Nephron (organoid): ENCODE measurements around the gene PHF20.

Experiments
- H3K27ac Mint-ChIP-seq, 3 experiments: 2 replicates each; pipeline ENCODE4 v1.8.0; 2020; ENCODE audit warnings: mixed read lengths in 3 of 3, mild to moderate bottlenecking in 2 of 3, moderate library complexity in 1 of 3
- H3K27me3 Mint-ChIP-seq: 2 replicates; pipeline ENCODE4 v1.8.0; 2021; ENCODE audit warnings: low read depth, mild to moderate bottlenecking, moderate library complexity, mixed read lengths
- H3K36me3 Mint-ChIP-seq: 2 replicates; pipeline ENCODE4 v1.8.0; 2020; ENCODE audit warnings: low read depth, mixed read lengths
- H3K4me1 Mint-ChIP-seq: 2 replicates; pipeline ENCODE4 v1.8.0; 2020; ENCODE audit warnings: mixed read lengths
- H3K4me3 Mint-ChIP-seq, 3 experiments: 2 replicates each; pipeline ENCODE4 v1.8.0; 2020; ENCODE audit warnings: mild to moderate bottlenecking in 3 of 3, mixed read lengths in 3 of 3, moderate library complexity in 2 of 3
- H3K9me3 Mint-ChIP-seq: 2 replicates; pipeline ENCODE4 v1.8.0; 2020; ENCODE audit warnings: mixed read lengths
- TF ChIP-seq, protein P1 (sequence below), 3 experiments: fragments of 200-600 bp; sonication (generic); IDR thresholded peaks; one replicate each; pipeline ENCODE4 v1.5.0; 2021; ENCODE audit warnings: antibody characterized with exemption in 3 of 3; ENCODE audit not compliant: unreplicated experiment in 3 of 3

Gene PHF20

DNA sequence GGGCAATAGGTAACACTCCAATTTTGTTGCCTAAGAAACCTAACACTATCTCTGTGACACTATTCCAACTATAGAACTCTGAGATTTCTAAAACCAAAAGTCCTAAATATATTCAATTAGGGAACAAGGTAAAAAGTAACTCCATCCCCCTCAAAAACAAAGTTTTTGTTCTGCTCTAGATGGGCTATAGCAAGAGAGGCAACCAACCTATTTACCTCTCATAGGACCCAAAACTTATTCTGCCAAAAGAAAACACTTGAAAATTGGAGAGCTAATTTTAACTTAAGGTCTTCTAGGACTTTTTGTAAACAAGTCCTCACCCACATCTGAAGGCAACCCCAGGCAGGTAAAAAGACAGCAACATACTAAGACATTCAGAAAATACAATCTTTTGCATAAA, 37.4 kb upstream of the PHF20 start:
- no peak overlapping the region for H3K4me3 Mint-ChIP-seq
- TF ChIP-seq, protein P1, sequence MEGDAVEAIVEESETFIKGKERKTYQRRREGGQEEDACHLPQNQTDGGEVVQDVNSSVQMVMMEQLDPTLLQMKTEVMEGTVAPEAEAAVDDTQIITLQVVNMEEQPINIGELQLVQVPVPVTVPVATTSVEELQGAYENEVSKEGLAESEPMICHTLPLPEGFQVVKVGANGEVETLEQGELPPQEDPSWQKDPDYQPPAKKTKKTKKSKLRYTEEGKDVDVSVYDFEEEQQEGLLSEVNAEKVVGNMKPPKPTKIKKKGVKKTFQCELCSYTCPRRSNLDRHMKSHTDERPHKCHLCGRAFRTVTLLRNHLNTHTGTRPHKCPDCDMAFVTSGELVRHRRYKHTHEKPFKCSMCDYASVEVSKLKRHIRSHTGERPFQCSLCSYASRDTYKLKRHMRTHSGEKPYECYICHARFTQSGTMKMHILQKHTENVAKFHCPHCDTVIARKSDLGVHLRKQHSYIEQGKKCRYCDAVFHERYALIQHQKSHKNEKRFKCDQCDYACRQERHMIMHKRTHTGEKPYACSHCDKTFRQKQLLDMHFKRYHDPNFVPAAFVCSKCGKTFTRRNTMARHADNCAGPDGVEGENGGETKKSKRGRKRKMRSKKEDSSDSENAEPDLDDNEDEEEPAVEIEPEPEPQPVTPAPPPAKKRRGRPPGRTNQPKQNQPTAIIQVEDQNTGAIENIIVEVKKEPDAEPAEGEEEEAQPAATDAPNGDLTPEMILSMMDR (IDR thresholded peaks at IDR 0.05; ENCODE audit: unreplicated experiment in 3 of 3): no peak
- H3K27ac Mint-ChIP-seq: no peak overlapping the region
- peaks cover 85% of the 10 kb centered on the region for H3K36me3 Mint-ChIP-seq
- no peaks in the 10 kb centered on the region for H3K27me3 Mint-ChIP-seq
- H3K4me1 Mint-ChIP-seq: peaks cover 35% of the 10 kb centered on the region
- no peaks in the 10 kb centered on the region for H3K9me3 Mint-ChIP-seq

DNA sequence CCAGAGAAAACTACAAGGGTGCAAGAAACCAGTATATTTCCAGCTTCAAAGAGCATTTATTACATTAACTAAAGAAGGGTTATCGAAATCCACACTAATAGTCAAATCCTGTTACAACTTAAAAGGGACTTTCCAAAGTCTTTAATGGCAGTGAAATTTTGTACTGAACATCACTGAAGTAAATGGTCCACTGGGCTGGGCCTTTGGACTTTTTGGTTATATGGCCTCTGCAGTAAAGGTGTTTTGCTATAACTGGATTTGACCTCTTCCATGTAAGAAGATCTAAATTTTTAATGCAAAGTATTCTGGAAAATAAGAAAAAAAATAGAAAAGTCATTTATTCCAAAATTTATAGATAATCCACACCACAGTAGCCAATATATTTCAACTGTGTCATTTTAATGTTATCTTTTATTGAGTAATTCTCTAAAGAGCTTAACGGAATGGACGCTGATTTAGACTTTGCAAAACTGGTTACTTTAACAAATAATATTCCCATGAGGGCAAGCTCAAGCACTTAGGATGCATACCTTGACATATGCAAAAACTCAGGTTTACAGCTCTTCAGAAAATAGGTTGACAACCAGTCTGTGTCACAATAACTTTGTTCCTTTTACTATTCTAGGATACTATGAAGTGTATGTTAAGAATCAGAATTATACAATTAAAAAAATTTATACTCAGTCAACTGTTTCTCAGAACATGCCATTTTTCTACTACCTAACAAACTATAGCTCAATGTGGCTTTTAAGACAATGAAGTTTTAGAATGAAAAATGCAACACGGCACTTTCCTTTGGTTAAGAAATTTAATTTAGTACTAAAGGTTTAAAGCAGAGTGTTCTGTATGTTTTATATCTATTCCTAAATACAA, 36.8 kb upstream of the PHF20 start:
- peaks cover 41% of the 10 kb centered on the region for H3K4me1 Mint-ChIP-seq
- no peak overlapping the region for H3K4me3 Mint-ChIP-seq
- H3K27ac Mint-ChIP-seq: no peak overlapping the region
- no peaks in the 10 kb centered on the region for H3K9me3 Mint-ChIP-seq
- H3K36me3 Mint-ChIP-seq: peaks cover 85% of the 10 kb centered on the region
- no peaks in the 10 kb centered on the region for H3K27me3 Mint-ChIP-seq
- TF ChIP-seq, protein P1 (IDR thresholded peaks at IDR 0.05; ENCODE audit: unreplicated experiment in 3 of 3): no peak

DNA sequence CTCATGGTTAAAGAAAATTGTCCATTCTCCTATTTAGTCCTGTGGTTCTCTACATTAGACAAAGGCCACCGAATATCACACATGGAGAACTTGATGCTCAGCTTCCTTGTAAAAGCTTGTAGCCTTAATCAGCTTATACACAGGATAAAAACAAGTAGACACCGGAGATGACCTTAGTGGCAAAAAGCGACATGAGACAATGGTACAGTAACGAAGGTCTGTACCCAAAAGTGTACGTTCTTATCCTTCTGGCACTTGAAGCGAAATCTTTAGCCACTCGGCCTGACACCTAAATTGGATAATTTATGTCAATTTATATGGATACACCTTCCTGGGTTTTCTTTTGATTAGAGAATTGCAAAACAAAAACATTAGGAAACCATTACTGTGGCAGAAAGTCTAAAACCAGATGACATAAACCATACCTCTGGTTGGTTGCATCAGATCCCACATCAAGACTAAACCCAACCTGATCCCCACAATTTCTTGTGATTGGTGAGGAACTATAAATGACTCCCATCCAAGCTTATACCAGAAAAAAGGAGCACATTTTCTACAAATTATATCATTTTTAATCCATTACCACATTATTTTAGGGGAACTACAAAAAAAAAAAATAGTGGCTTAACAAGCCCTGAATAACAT, 35.9 kb upstream of the PHF20 start:
- H3K27ac Mint-ChIP-seq: no peak overlapping the region
- H3K4me3 Mint-ChIP-seq: no peak overlapping the region
- TF ChIP-seq, protein P1 (IDR thresholded peaks at IDR 0.05; ENCODE audit: unreplicated experiment in 3 of 3): no peak
- peaks cover 85% of the 10 kb centered on the region for H3K36me3 Mint-ChIP-seq
- H3K9me3 Mint-ChIP-seq: no peaks in the 10 kb centered on the region
- H3K27me3 Mint-ChIP-seq: no peaks in the 10 kb centered on the region
- peaks cover 46% of the 10 kb centered on the region for H3K4me1 Mint-ChIP-seq

DNA sequence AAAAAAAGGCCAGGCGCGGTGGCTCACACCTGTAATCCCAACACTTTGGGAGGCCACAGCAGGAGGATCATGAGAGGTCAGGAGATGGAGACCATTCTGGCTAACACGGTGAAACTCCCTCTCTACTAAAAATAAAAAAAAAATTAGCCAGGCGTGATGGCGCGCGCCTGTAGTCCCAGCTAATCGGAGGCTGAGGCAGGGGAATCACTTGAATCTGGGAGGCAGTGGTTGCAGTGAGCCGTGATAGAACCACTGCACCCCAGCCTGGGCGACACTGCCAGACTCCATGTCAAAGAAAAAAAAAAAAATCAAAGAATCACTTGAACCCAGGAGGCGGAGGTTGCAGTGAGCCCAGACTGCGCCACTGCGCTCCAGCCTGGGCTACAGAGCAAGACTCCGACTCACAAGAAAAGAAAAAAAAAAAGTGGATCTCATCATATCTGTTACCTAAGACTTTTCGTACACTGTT, 33.9 kb upstream of the PHF20 start:
- peak overlapping the region; percentile 30 to 45 (median 44) for H3K4me3 Mint-ChIP-seq
- H3K4me1 Mint-ChIP-seq: peaks cover 45% of the 10 kb centered on the region
- H3K36me3 Mint-ChIP-seq: peaks cover 72% of the 10 kb centered on the region
- TF ChIP-seq, protein P1 (IDR thresholded peaks at IDR 0.05; ENCODE audit: unreplicated experiment in 3 of 3): no peak
- H3K27ac Mint-ChIP-seq: no peak overlapping the region
- H3K27me3 Mint-ChIP-seq: no peaks in the 10 kb centered on the region
- no peaks in the 10 kb centered on the region for H3K9me3 Mint-ChIP-seq

DNA sequence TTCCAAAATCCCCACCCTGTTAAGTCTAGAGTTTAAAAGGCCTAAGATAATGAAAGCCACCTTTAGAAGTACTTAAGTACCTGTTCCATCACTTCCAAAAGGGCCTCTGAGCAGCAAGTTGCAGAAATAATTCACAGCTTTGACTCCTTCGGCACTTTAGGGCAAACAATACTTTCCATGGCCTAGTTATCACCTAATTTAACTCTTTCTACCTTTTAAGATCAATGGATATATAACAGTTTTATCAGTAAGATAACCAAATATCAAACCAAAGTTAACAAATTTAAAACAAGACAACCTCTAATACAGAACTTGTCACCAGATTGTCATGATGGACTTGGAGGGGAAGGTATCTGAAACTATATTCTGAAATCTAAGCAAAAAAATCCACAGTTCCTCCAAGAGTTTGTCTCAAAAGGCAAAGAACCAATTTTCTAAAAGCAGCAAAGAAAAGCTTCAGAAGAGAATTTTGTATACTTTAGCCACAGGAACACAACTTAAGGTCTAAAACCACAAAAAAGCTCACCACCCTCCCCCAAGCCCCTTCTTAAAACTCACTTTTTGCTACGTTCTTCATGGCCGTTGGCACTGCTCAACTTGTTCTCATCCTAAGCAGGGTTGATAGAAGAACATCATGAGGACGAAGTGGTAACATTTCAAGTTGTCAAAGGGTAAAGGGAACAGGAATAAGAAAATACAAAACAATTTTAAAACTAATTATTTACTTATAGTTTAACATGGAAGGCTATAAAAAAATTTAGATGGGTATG, 33.2 kb upstream of the PHF20 start:
- Mint-ChIP-seq H3K4me3 (peak overlapping the region; percentile 30 to 45 (median 44)), H3K9me3 (no peaks in the 10 kb centered on the region)

More for the DNA sequence above, 33.2 kb upstream of the PHF20 start:
- Mint-ChIP-seq H3K27me3 (no peaks in the 10 kb centered on the region), H3K27ac (no peak overlapping the region), H3K4me1 (peaks cover 50% of the 10 kb centered on the region), H3K36me3 (peaks cover 65% of the 10 kb centered on the region)
- TF ChIP-seq, protein P1 (IDR thresholded peaks at IDR 0.05; ENCODE audit: unreplicated experiment in 3 of 3): no peak
